NCI-H2081 treated with DMSO at 0.1 percent for 48 hours (cell line): ENCODE data around the gene ERC1.

ENCODE experiments used
- DNase-seq: peaks from one replicate; lab custom pipeline; 2025; lab: John Stamatoyannopoulos, UW

ERC1 gene

DNA sequence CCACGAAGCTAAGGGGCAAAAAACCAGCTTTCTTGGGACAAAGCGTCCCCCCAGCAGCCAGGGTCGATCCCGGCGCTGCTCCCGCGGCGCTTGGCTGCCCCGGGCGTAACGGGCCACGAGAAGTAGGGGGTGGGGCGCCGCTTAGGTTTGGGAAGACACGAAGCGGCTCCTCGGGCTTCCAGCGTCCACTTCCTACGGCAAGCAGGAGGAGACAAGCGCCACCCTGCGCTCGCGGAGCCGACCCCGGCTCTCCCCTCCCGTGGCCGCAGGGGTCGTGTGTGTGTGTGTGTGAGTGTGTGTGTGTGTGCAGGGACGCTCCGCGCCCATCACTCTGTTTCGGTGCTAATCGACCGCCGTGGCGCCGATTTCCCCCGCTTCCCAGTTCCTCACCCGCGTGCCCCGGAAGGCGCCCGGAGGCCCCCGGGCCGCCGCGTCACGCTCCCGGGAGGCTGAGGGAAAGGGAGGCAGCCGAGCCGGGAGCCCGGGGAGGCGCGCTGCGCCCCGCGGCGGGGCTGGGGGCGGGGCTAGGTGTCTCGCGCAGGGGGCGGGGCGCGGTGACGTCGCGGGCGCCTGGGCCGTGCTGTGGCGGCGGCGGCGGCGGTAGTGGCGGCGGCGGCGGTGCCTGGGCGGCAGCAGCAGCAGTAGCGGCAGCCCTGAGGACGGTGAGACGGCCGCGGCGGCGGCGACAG is at the start of gene ERC1:
TSS of gene ERC1 (plus strand) at position 563 of the 689 bp plus-strand sequence. CDS start 36,681 bp downstream, outside the sequence.
- no peak for DNase-seq

DNA sequence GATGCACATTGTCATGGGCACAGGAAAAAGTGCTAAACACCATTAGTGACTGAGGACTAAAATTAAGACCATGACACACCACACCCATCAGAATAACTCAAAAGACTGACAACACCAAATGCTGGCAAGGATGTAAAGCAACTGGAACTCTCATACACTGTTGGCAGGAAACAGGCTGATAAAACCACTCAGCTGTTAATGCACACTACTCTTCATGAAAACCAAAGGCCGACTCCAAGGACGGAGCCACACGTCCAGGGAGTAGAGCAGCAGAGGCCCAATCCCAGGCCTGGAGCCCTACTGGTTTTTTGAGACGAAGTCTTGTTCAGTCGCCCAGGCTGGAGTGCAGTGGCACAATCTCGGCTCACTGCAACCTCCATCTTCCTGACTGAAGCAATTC is 48.0 kb upstream of the ERC1 start:
- DNase-seq = no peak

DNA sequence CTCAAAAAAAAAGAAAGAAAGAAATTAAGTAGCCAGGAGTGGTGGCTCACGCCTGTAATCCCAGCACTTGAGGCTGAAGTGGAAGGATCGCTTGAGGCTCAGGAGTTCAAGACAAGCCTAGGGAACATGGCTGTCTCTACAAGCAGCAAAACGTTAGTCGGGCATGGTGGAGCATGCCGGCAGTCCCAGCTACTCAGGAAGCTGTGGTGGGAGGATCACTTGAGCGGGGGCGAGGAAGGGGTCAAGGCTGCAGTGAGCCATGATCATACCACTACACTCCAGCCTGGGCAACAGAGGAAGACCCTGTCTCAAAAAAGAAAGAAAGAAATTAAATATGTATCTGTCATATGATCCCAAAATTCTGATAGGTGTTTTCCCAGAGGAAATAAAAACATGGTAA is 46.8 kb upstream of the ERC1 start:
- no peak for DNase-seq

DNA sequence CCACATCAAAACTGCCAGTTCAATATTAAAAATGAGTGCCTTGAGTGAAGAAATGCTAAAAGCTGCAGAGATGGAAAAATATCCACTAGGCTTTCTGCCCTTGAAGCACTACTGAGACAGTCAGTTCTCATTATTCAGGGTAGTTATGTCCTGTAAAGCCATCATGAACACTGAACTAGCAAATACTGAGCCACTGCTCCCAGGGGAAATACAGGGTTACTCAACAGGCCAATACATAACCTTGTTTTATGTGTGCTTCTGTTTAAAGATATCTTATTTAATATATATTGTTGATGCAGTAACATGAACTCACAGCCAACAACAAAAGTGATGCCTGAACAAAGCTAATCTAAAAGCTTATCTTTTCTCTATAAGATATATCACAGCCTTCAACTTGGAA is 44.8 kb upstream of the ERC1 start:
- no peak for DNase-seq

DNA sequence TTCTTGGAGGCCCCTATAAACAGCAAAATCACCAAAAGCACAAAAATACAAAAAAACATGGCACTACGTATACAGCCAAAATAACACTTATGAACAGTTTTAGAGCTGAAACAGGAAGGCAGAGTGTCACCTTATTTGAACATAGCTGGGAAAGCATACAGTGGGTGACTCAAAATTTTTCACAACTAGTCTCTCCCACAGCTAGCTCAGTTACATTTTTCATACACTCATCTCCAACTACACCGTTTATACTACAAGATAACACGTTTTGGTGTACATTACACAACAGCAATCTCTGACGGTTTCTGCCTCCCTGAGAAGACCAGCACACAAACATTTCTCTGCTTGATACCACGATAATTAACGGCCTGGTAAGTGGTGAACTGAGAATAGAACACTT is 44.4 kb upstream of the ERC1 start:
- no peak for DNase-seq

DNA sequence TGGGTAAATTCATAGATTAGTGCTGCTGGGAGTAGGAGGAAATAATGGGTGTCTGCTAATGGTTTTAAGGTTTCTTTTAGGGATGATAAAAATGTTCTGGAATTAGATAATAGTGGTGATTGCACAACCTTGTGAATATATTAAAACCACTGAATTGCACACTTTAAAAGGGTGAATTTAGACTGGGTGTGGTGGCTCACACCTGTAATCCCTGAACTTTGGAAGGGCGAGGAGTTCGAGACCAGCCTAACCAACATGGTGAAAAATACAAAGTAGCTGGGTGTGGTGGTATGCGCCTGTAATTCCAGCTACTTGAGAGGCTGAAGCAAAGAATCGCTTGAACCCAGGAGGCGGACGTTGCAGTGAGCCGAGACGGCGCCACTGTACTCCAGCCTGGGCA is 42.8 kb upstream of the ERC1 start:
- no peak for DNase-seq

DNA sequence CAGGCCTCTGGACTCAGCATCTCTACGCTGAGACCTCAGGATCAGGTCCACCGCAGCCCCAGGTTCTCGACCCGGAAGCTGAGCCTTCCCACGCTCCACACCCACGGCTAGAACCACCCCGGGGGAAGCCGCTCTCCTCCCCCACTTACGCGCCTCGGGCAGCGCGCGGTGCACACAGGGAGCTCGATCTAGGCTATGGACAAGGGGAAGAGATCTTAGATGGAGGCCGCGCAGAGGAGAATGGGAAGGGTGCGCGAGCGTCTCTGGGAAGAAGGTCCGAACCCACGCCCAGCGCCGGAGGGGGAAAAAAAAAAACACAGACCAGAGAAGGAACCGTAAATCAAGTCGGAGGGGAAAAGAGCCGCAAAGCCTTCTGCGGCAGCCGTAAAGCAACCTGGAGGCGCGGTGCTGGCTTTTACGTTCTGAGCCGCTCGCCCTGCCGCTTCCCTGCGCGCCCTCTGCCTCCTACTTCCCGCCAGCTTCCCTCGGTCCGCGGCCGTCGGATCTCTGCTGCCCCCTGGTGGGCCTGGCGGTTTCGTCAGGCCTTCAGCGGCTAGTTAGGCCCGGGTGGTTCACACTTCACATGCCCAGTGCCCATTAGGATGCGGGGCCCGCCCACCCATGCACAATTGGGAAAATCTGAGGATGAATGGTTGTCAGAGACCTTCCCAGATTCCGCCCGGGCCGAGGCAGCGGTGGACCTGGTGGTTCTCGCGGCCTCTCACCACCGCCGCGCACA is 41.4 kb upstream of the ERC1 start, which contains the start of gene RAD52:
TSS of gene RAD52 (minus strand) at position 242 of the 739 bp plus-strand sequence. CDS start 16,636 bp downstream, outside the sequence.
- peak; percentile 96 for DNase-seq

DNA sequence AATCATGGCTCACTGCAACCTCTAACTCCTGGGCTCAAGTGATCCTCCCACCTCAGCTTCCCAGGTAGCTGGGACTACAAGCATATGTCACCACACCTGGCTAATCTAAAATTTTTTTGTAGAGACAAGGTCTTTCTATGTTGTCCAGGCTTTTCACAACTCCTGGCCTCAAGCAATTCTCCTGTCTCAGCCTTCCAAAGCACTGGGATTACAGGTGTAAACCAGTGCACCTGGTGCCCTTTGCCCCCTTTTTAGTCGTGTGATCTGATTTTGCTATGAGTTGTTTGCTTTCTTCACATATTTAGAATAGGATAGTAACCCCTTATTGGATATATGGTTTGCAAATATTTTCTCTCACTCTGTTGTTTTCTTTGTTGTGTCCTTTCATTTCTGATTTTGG is 39.8 kb upstream of the ERC1 start:
- no peak for DNase-seq

DNA sequence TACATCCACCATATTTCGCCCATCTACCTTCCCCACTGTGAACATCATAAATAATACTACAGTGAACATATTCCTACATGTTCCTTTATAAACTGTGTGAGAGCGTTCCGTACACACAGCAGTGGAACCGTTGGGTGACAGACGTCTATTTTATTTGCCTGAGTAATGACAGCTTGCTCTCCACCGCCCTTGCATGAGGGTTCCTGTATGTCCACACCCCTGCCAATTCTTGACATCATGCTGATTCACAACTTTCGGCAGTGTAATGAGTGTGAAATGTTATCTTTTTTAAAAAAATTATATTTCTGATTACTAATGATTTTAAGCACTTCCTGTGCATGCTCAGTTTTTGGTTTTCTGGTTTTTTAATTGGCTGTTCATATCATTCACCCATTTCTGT is 37.2 kb upstream of the ERC1 start:
- DNase-seq = no peak

DNA sequence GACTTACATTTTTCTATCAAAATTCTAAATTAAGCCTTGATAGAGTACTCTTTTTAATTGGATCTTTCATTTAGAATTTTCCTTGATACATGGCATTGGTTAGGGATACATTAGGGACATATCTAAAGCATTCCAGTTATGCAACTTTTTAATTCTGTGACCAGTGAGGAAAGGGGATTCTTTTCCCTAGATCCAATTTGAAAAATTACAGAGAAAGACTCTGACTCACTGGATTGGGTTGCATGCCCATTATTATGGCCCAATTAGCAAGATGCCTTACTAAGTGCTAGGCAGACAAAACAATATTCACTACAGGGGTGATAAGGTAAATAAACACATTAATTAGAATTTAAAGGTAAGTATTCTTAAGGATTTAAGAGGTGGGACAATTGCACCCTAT is 36.3 kb upstream of the ERC1 start:
- no peak for DNase-seq

DNA sequence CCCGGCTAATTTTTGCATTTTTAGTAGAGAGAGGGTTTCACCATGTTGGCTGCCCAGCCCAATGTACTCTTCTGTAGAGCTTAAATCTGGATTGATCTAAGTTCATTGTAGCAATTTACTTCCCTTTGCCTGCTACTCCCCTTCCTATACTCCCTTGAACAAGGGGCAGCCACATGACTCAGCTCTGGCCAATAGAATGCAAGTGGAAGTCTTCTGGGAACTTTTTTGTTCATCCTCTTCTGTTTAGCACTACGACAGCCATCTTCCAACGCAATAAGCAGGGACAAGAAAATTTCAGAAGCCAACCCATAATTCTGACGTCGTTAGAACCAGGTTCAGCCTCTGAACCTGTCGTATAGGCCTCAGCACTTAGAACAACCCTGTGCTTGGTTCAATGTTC is 35.1 kb upstream of the ERC1 start:
- DNase-seq = no peak

DNA sequence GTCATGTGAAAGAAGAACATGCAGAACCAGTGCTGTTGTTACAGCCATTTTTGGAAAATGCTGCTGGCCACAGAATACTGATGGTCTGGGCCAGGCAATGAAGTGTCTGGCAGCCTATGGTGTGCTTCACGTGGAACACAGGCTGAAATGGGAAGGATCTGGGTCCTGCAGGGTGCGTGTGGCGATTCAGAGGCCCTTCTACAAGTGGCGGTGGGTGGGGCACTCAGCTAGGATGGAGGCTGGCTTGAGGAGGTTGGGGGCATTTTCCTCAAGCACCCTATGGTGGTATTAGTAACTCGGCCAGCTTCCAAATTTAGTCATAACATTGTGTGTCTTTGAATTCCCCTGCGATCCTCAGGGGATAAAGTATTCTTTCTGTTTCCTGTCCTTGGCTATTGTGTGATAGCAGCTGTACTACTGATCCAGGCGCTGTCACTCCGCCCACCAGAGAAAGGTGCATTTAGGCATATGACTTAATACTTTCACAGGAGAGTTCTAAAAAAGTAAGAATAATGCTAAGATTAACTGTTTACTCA is 32.4 kb upstream of the ERC1 start:
- no peak for DNase-seq

DNA sequence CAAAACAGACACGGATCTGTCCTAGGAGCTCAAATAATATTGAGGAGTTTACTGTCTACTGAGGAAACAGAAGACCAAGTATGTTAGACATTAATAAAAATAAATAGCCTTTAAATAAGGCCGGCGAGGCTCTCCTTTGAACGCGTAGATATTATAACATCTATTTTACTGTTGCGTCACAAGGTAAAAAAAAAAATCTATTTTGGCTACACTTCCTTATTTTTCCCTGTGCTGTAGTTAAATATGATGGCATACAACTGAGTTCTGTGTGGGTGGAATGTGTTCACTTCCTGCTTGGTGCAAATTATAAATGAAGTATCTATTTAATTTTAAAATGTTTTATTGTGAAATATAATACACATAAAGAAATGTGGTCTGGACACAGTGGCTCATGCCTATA is 24.3 kb upstream of the ERC1 start:
- DNase-seq = no peak

DNA sequence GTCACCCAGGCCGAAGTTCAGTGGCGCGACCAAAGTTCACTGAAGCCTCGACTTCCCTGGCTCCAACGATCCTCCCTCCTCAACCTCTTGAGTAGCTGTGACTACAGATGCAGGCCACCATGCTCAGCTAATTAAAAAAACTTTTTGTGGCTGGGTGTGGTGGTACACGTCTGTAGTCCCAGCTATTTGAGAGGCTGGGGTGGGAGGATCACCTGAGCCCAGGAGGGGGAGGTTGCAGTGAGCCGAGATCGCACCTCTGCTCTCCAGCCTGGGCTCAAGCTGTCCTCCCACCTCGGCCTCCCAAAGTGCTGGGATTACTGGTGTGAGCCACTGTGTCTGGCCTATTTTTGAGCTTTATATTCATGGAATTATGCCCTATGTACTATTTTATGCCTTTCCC is 23.4 kb upstream of the ERC1 start:
- no peak for DNase-seq

DNA sequence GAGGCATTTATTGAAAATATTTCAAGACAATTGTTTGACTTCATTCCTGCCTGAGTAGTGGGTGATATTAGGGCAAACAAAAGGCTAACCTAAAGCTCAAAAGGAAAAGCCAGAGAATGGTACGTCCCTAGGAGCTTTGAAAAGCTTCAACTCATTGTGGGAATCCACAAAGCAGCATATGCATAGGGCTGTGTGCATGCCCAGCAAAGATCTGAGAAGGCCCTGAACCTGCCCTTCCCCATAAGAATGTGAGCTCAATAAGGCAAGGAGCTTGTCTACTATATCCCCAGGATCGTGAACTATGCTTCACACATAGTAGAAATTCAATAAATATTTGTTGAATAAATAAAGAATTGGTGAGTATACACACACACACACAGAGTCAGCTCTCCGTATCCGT is 22.5 kb upstream of the ERC1 start:
- no peak for DNase-seq

DNA sequence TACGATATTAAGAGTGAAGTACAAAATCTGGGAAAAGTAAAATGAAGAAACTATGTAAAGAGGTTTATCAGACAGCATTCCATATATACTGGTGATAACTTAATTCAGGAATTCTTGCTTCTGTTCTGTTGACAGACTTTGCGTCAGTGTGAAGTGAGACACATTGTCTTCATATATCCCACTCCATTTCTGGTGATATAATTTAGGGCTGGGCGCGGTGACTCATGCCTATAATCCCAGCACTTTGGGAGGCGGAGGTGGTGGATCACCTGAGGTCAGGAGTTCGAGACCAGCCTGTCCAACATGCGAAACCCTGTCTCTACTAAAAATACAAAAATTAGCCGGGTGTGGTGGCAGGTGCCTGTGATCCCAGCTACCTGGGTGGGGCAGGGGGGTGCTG is 21.2 kb upstream of the ERC1 start:
- no peak for DNase-seq

DNA sequence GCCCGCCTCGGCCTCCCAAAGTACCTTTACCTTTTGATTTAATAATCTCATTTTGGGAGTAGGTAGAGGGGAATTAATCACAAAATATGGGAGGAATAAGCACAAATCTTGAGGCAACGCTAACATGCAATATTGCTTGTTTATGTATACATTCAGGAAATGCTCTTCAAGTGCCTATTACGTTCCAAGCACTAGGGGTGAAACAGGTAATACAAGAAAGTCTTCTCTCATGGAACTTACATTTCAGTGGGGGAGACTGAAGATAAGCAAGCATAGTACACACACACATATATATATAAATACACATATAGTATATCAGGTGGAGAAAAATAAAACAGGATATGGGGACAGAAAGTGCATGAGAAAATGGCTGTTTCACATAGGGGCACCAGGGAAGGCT is 19.0 kb upstream of the ERC1 start:
- DNase-seq = no peak

DNA sequence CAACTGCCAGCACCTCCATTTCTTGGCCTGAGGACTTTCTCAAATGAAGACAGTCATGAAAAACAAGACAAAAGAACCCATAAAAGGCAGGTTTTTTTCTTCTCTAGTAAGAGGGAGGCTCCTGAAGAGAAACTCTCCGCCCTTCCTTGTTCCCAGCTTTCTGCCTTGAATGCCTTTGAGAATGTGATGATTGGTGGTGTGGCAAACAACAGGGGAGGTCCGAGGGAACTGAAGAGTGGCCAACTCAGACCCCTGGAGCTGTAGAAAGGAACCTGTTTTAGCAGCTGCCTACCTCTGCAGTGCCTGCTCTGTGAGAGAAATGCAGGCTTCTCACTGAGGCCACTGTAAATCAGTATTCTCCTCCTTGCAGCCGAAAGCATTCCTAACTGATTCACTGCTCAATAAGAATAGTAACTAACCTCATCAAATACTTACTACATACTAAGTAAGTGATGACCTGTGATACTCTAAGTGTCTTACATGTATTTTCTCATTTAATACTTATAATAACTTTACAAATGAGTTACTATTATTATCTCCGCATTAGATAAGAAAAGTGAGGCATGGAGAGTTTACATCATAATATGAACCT is 16.7 kb upstream of the ERC1 start:
- DNase-seq = no peak

DNA sequence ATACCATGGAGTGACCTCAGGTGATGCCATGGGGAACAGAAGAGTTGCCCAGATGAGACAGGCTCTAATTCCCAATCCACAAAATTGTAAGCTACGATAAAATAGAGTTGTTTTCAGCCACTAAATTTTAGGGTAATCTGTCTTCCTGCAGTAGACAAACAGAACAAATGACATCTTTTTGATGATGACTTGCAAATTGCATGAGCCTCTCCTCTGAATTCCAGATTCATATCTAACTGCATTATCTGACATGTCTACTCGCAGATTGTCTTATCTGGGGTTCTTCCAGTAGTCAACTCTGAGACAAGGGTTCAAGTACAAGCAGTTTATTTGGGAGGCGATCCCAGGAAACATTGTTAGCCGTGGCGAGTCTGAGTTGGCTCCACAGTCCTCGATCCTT is 14.4 kb upstream of the ERC1 start:
- no peak for DNase-seq

DNA sequence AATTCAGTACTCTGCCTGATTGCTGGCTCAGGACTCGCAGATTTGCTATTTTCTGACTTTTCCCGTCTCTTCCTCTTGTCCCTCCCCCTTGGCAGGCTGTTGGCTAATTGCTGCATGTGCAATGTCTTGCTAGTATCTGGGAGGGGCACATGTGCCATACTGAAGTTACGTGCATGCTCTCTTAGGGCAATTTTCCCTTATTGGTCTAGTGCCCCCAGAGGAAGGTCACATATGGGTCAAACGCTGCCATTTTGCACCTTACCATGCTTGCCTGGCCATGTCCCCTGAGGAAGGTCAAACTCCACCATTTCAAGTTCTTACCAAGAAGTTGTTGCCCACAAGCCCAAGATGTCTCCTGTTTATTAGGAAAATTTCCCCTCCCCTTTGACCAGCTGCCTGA is 13.9 kb upstream of the ERC1 start:
- no peak for DNase-seq

DNA sequence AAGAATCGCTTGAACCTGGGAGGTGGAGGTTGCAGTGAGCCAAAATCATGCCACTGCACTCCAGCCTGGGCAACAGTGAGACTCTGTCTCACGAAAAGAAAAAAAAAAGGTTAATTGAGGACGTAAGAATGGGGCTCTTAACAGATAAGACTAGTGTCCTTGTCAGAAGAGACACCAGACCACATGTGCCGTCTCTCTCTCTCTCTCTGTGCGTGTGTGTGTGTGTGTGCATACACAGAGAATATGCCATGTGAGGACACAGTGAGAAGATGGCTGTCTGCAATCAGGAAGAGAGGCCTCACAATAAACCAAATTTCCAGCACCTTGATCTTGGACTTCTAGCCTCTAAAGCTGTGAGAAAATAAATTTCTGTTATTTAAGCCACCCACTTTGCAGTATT is 11.7 kb upstream of the ERC1 start:
- no peak for DNase-seq

DNA sequence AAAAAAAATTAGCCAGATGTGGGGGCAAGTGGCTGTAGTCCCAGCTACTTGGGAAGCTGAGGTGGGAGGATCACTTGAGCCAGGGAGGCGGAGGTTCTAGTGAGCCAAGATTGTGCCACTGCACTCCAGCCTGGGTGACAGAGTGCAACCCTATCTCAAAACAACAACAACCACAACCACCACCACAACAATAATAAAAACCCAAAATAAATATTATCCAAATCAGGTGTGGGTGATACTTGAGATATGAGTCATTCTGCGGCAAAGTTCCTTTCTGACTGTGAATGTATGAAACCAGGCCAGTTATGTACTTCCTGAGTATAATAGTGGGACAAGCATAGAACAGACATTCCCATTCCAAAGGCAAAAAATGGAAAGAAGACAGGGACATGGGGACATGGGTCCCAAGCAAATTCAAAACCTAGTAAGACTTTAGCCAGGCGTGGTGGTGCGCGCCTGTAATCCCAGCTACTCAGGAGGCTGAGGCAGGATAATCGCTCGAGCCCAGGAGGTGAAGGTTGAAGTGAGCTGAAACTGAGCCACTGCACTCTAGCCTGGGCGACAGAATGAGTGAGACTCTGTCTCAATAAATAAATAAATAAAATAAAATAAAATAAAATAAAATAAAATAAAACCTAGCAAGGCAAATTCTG is 9.7 kb upstream of the ERC1 start:
- DNase-seq = no peak

DNA sequence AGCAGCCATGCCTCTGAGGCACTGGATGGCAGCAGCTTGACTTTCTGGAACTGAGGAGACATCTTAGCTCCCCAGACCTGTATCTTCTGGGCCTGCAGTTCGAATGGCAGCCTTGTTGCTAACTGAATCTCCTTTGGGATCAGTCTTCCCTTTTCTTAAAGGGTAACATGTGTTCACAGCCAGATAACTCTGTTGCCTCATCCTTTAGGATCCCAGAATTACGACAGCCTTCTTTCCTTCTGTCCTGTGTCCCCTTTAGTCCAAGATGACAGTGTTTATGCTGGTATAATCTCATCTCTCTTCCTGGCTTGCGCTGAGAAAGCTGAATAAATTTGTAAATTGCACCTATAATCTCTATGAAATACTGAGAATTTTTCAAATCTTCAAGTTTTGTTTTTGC is 9.1 kb upstream of the ERC1 start:
- DNase-seq = no peak
